Endothelial cell of umbilical vein (primary cell): ENCODE measurements around the gene OR10H4. TPM values are rescaled to one million over a fixed set of nuclear protein-coding genes. Genes with fewer than 3 reads are reported as not detected.

Source experiments
- BruUV-seq: library from RNA; stranded (reverse); fragments of 400-500 nt; replicated peaks from 2 replicates; lab custom pipeline; 2021; lab: Mats Ljungman, UMichigan
- CTCF ChIA-PET: fragments of 300-600, 350-600 bp; sonication (Branson Sonifier 250); formaldehyde crosslinking; loops from one replicate; lab custom pipeline; 2021; ENCODE audit warnings: antibody characterized with exemption, inconsistent platforms; lab: Charles Lee
- POLR2A ChIA-PET: fragments of 300-600, 350-600 bp; sonication (Branson Sonifier 250); formaldehyde crosslinking; loops from one replicate; lab custom pipeline; 2021; ENCODE audit warnings: antibody characterized with exemption, inconsistent platforms; lab: Charles Lee
- DNase-seq: peaks from one replicate; pipeline ENCODE4 v3.0.0-alpha.2; 2011; ENCODE audit warnings: low read depth, low spot score
- FAIRE-seq: peaks from 2 replicates; lab custom pipeline; 2011; peaks lifted over from hg19 to GRCh38; lab: Jason Lieb, UNC
- H2AFZ ChIP-seq: 2 replicates; pipeline ENCODE4 v1.6.0; 2012; ENCODE audit warnings: low read depth, low read length, control low read depth, inconsistent platforms
- H3K27ac ChIP-seq: 2 replicates; pipeline ENCODE4 v1.5.1; 2011; ENCODE audit warnings: low read depth, mild to moderate bottlenecking, control low read depth, low read length, moderate library complexity; ENCODE audit not compliant: insufficient read depth
- H3K27me3 ChIP-seq, 2 experiments: 2 replicates each; pipeline versions ENCODE4 v1.6.0 to v1.6.1; 2011; ENCODE audit warnings: low read length in 2 of 2, mixed read lengths in 1 of 2; ENCODE audit not compliant: control insufficient read depth in 2 of 2, insufficient read depth in 2 of 2
- H3K36me3 ChIP-seq, 2 experiments: 2 replicates in 1 of 2; 3 replicates in 1 of 2; pipeline ENCODE4 v1.5.1; 2011; ENCODE audit warnings: low read length in 2 of 2, mild to moderate bottlenecking in 1 of 2, moderate library complexity in 1 of 2; ENCODE audit not compliant: control insufficient read depth in 2 of 2, insufficient read depth in 2 of 2; ENCODE audit errors: extremely low read depth in 1 of 2
- H3K4me1 ChIP-seq: 3 replicates; pipeline ENCODE4 v1.5.1; 2011; ENCODE audit warnings: mild to moderate bottlenecking, low read length; ENCODE audit not compliant: control insufficient read depth, insufficient read depth; ENCODE audit errors: extremely low read depth
- H3K4me2 ChIP-seq: 2 replicates; pipeline ENCODE4 v1.6.1; 2011; ENCODE audit warnings: low read length, control low read depth, mixed read lengths; ENCODE audit not compliant: insufficient read depth
- H3K4me3 ChIP-seq, 3 experiments: fragments of 200-600 bp in 1 of 3; sonication (generic), shearing (Covaris generic) in 1 of 3; replicated peaks in 1 of 3; 2 replicates each; pipeline ENCODE4 v1.5.1; 2011 to 2016; ENCODE audit warnings: control low read depth in 3 of 3, low read length in 3 of 3, mild to moderate bottlenecking in 2 of 3, inconsistent platforms in 1 of 3, low read depth in 1 of 3, moderate library complexity in 1 of 3; ENCODE audit not compliant: insufficient read depth in 1 of 3
- H3K79me2 ChIP-seq: 2 replicates; pipeline ENCODE4 v1.6.0; 2012; ENCODE audit warnings: low read length, inconsistent platforms; ENCODE audit not compliant: control insufficient read depth, insufficient read depth
- H3K9ac ChIP-seq: replicated peaks from 2 replicates; pipeline ENCODE3; 2011; ENCODE audit warnings: low read length, control low read depth; ENCODE audit not compliant: insufficient read depth; ENCODE audit errors: extremely low read depth
- H3K9me1 ChIP-seq: replicated peaks from 3 replicates; pipeline ENCODE4 v1.6.0; 2011; ENCODE audit warnings: mild to moderate bottlenecking, low read length; ENCODE audit not compliant: control insufficient read depth, insufficient read depth; ENCODE audit errors: extremely low read depth
- H3K9me3 ChIP-seq: replicated peaks from 2 replicates; pipeline ENCODE4 v1.5.1; 2012; ENCODE audit warnings: low read length, inconsistent platforms; ENCODE audit not compliant: control insufficient read depth, insufficient read depth
- H4K20me1 ChIP-seq: replicated peaks from 2 replicates; pipeline ENCODE3; 2011; ENCODE audit warnings: mild to moderate bottlenecking, low read length; ENCODE audit not compliant: control insufficient read depth, insufficient read depth; ENCODE audit errors: extremely low read depth
- CTCF ChIP-seq, 2 donors: IDR thresholded peaks; 1 replicate in 1 of 2; 2 replicates in 1 of 2; pipeline ENCODE4 v1.5.1; 2011; ENCODE audit warnings: low read length in 2 of 2, mild to moderate bottlenecking in 2 of 2, moderate library complexity in 2 of 2, control low read depth in 1 of 2, inconsistent platforms in 1 of 2, low read depth in 1 of 2; ENCODE audit not compliant: insufficient read depth in 1 of 2; ENCODE audit errors: extremely low read depth in 1 of 2
- EZH2 ChIP-seq: IDR thresholded peaks from 2 replicates; pipeline ENCODE4 v1.6.1; 2012; ENCODE audit warnings: borderline replicate concordance, low read depth, mild to moderate bottlenecking, moderate library complexity, low read length, inconsistent platforms; ENCODE audit not compliant: severe bottlenecking
- GATA2 ChIP-seq: IDR thresholded peaks from 2 replicates; pipeline ENCODE4 v1.7.0; 2011; ENCODE audit warnings: low read depth, mild to moderate bottlenecking, moderate library complexity, mixed read lengths, low read length; ENCODE audit not compliant: insufficient read length, insufficient read depth
- JUN ChIP-seq: IDR thresholded peaks from 2 replicates; pipeline ENCODE4 v1.6.1; 2011; ENCODE audit warnings: borderline replicate concordance, low read depth; ENCODE audit not compliant: insufficient read length, insufficient read depth
- MAX ChIP-seq: IDR thresholded peaks from 2 replicates; pipeline ENCODE4 v1.6.1; 2011; ENCODE audit not compliant: insufficient read depth, insufficient read length
- MYC ChIP-seq: IDR thresholded peaks from one replicate; pipeline ENCODE4 v1.6.1; 2011; ENCODE audit warnings: mild to moderate bottlenecking, low read depth, low read length
- POLR2AphosphoS5 ChIP-seq: IDR thresholded peaks from 2 replicates; pipeline ENCODE4 v1.6.1; 2012; ENCODE audit warnings: low read depth, mild to moderate bottlenecking, control low read depth, low read length, moderate library complexity; ENCODE audit not compliant: insufficient read depth
- dilution Hi-C: fragments of 300-500 bp; cut with MboI; formaldehyde crosslinking; loops from one replicate; pipeline ENCODE4 v1.15.0; 2019; ENCODE audit warnings: low sequenced_read_pairs; ENCODE audit not compliant: extremely low pct_ligation_motif_present
- intact Hi-C: fragments of 100-400 bp; cut with micrococcal nuclease; formaldehyde crosslinking; loops from one replicate; pipeline ENCODE4 v1.10.0; 2022
- polyA plus RNA-seq, 4 experiments: library from polyadenylated mRNA; depleted of rRNA in 3 of 4; stranded (reverse) in 3 of 4; unstranded in 1 of 4; fragments of >200 nt; gene quantifications; 2 replicates each; pipeline versions ENCODE4 v1.2.1 to v1.2.3, GENCODE V29; 2011 to 2012; ENCODE audit warnings: missing spikeins in 1 of 4
- total RNA-seq: library from RNA; stranded (reverse); gene quantifications from 2 replicates; pipeline ENCODE4 v1.2.3, GENCODE V29; 2021

Gene OR10H4
- total and polyA plus RNA-seq, 2 donors (not counting 3 experiments of a cell fraction or from before 2014, with no cell fraction given): not detected

DNA sequence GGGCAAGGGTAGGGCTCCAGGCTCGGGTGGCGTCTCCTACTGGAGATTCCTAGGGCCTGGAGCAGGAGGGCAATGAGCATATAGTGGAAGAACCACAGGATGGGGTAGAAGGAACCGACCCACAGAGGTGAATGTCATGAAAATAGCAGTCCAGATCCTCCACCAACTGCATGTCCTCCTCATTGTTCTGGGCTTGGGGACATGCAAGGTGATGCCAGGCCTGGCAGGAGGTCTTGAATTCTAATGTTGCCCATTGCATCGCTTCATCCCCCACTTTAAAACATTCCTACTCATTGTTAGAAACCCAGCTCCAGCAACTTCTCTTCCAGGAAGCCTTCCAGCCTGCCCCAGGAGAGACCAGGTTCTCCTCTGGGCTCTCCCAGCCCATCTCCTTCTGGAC, 49.4 kb downstream of the OR10H4 start:
- Histone ChIP-seq H3K27ac (no peak overlapping the region), H3K9me3 (no peaks in the 10 kb centered on the region), H3K4me1 (no peaks in the 10 kb centered on the region), H3K4me3 (no peak overlapping the region), H3K9ac (no peak overlapping the region), H3K4me2 (no peak overlapping the region), H3K9me1 (no peaks in the 10 kb centered on the region), H2AFZ (no peak overlapping the region), H3K36me3 (no peaks in the 10 kb centered on the region), H3K79me2 (no peaks in the 10 kb centered on the region), H4K20me1 (no peaks in the 10 kb centered on the region), H3K27me3 (peaks cover 0 to 2% of the 10 kb centered on the region in 2 experiments)
- TF ChIP-seq JUN: no peak
- no peak for TF ChIP-seq MYC
- TF ChIP-seq CTCF (IDR thresholded peaks at IDR 0.05; ENCODE audit: extremely low read depth in 1 of 2, insufficient read depth in 1 of 2, low read depth in 1 of 2, low read length in 2 of 2): no peak
- TF ChIP-seq POLR2AphosphoS5: no peak
- no peak for TF ChIP-seq EZH2
- no peak for TF ChIP-seq MAX
- TF ChIP-seq GATA2: no peak
- no TSS peak for BruUV-seq
- CTCF ChIA-PET: no interaction called here
- dilution Hi-C loops (no loop called here), intact Hi-C loops (no loop called here)
- FAIRE-seq: no peak
- POLR2A ChIA-PET: no interaction called here
- no peak for DNase-seq

Other genes with a start within 250 kb of the OR10H4 start
- not detected in 2 replicates for gene OR10H2, start 221.0 kb upstream of the OR10H4 start, total RNA-seq
- not detected in 2 replicates for gene OR10H2, start 221.0 kb upstream of the OR10H4 start, polyA plus RNA-seq
- not detected in 2 replicates for gene OR10H3, start 211.0 kb upstream of the OR10H4 start, total RNA-seq
- gene OR10H3, start 211.0 kb upstream of the OR10H4 start, polyA plus RNA-seq: not detected in 2 replicates
- gene OR10H5, start 161.3 kb upstream of the OR10H4 start, total RNA-seq: not detected in 2 replicates
- gene OR10H5, start 161.3 kb upstream of the OR10H4 start, polyA plus RNA-seq: not detected in 2 replicates
- gene OR10H1, start 133.3 kb upstream of the OR10H4 start, total RNA-seq: not detected in 2 replicates
- gene OR10H1, start 133.3 kb upstream of the OR10H4 start, polyA plus RNA-seq: not detected in 2 replicates
- not detected in 2 replicates for gene CYP4F2, start 50.9 kb upstream of the OR10H4 start, total RNA-seq
- gene CYP4F2, start 50.9 kb upstream of the OR10H4 start, polyA plus RNA-seq: not detected in 2 replicates
- not detected in 2 replicates for gene CYP4F11, start 14.5 kb upstream of the OR10H4 start, total RNA-seq
- gene CYP4F11, start 14.5 kb upstream of the OR10H4 start, polyA plus RNA-seq: not detected in 2 replicates
- gene TPM4, start 127.5 kb downstream of the OR10H4 start, total RNA-seq: 875 and 924 TPM in 2 replicates
- gene TPM4, start 127.5 kb downstream of the OR10H4 start, polyA plus RNA-seq: 356 and 430 TPM in 2 replicates
- 98.9 and 107 TPM in 2 replicates for gene RAB8A, start 162.9 kb downstream of the OR10H4 start, total RNA-seq
- gene RAB8A, start 162.9 kb downstream of the OR10H4 start, polyA plus RNA-seq: 62.1 and 81.5 TPM in 2 replicates
- gene HSH2D, start 194.7 kb downstream of the OR10H4 start, total RNA-seq: not detected in 2 replicates
- gene HSH2D, start 194.7 kb downstream of the OR10H4 start, polyA plus RNA-seq: not detected in 2 replicates
- gene CIB3, start 224.5 kb downstream of the OR10H4 start, total RNA-seq: not detected in 2 replicates
- not detected in 2 replicates for gene CIB3, start 224.5 kb downstream of the OR10H4 start, polyA plus RNA-seq
- gene FAM32A, start 236.4 kb downstream of the OR10H4 start, total RNA-seq: 76.3 and 82.8 TPM in 2 replicates
- gene FAM32A, start 236.4 kb downstream of the OR10H4 start, polyA plus RNA-seq: 107 and 130 TPM in 2 replicates
- 114 and 129 TPM in 2 replicates for gene AP1M1, start 248.9 kb downstream of the OR10H4 start, total RNA-seq
- 99.3 and 110 TPM in 2 replicates for gene AP1M1, start 248.9 kb downstream of the OR10H4 start, polyA plus RNA-seq